Superior temporal gyrus (tissue), 1 donor: Measurements from ENCODE around the gene SLC15A3.
A peak's percentile ranks its signal among the peaks of the same experiment; 100 is the strongest.
"Not testable (repeated sequence)": the region's sequence is repeated elsewhere in the genome, so short reads cannot be mapped to it uniquely, and the experiment has no call there.

Experiments
- DNase-seq: peaks from one replicate; pipeline ENCODE4 v3.0.0-alpha.2; 2016; ENCODE audit errors: extremely low spot score

SLC15A3 gene

GRCh38 chr11:60977224-60977623 is 25.2 kb upstream of the SLC15A3 start:
- DNase-seq: no peak

- peak; percentile 72 for DNase-seq
Observed at GRCh38 chr11:60974726-60975125, 22.8 kb upstream of the SLC15A3 start.

GRCh38 chr11:60974316-60974715 is 22.3 kb upstream of the SLC15A3 start:
- not testable (repeated sequence) for DNase-seq

- DNase-seq: no peak
Observed at GRCh38 chr11:60973699-60974098, 21.7 kb upstream of the SLC15A3 start.

- DNase-seq: no peak
Observed at GRCh38 chr11:60972182-60973030, 20.4 kb upstream of the SLC15A3 start.

GRCh38 chr11:60971520-60971919 is 19.5 kb upstream of the SLC15A3 start, which contains the start of gene CD6:
TSS of gene CD6 (plus strand) at chr11:60971680. CDS start at chr11:60971866, 186 bp downstream.
- DNase-seq: no peak

- no peak for DNase-seq
Observed at GRCh38 chr11:60970890-60971289, 18.9 kb upstream of the SLC15A3 start.

- no peak for DNase-seq
Observed at GRCh38 chr11:60970369-60970774, 18.4 kb upstream of the SLC15A3 start.

- DNase-seq: no peak
Observed at GRCh38 chr11:60968223-60968622, 16.2 kb upstream of the SLC15A3 start.

GRCh38 chr11:60966890-60967289 is 14.9 kb upstream of the SLC15A3 start:
- DNase-seq: no peak

- DNase-seq: no peak
Observed at GRCh38 chr11:60964801-60965200, 12.8 kb upstream of the SLC15A3 start.

- no peak for DNase-seq
Observed at GRCh38 chr11:60960405-60960804, 8.4 kb upstream of the SLC15A3 start.

- no peak for DNase-seq
Observed at GRCh38 chr11:60959431-60959830, 7.5 kb upstream of the SLC15A3 start.

GRCh38 chr11:60957188-60957587 is 5.2 kb upstream of the SLC15A3 start:
- DNase-seq: no peak

- DNase-seq: no peak
Observed at GRCh38 chr11:60955571-60955970, 3.6 kb upstream of the SLC15A3 start.

- no peak for DNase-seq
Observed at GRCh38 chr11:60954421-60954820, 2.4 kb upstream of the SLC15A3 start.

GRCh38 chr11:60953781-60954180 is 1.8 kb upstream of the SLC15A3 start:
- no peak for DNase-seq

- no peak for DNase-seq
Observed at GRCh38 chr11:60952742-60953170, 780 bp upstream of the SLC15A3 start.

- no peak for DNase-seq
Observed at GRCh38 chr11:60951606-60951903, 421 bp downstream of the SLC15A3 start.

GRCh38 chr11:60950933-60951605 is 907 bp downstream of the SLC15A3 start:
- no peak for DNase-seq

- no peak for DNase-seq
Observed at GRCh38 chr11:60950024-60950423, 2.0 kb downstream of the SLC15A3 start.

- no peak for DNase-seq
Observed at GRCh38 chr11:60948250-60948649, 3.7 kb downstream of the SLC15A3 start.

- DNase-seq: no peak
Observed at GRCh38 chr11:60947700-60948099, 4.3 kb downstream of the SLC15A3 start.
